Measurements from ENCODE around the gene HSD17B2. TPM values are rescaled to one million over a fixed set of nuclear protein-coding genes. Genes with fewer than 3 reads are reported as not detected.

Gene HSD17B2
- total RNA-seq, 1 donor from 2014 or later: not detected

- Mint-ChIP-seq H3K4me1 (no peaks in the 10 kb centered on the region), H3K27me3 (no peaks in the 10 kb centered on the region), H3K9me3 (no peaks in the 10 kb centered on the region), H3K36me3 (ENCODE audit: low read depth) (peaks cover 44% of the 10 kb centered on the region), H3K27ac (no peak overlapping the region), H3K4me3 (no peak overlapping the region)
- DNase-seq: no peak
- intact Hi-C loops (cut with micrococcal nuclease): no loop called here
These were observed 112.5 kb downstream of the HSD17B2 start for GRCh38 chr16:82147546-82147945.

Other genes starting within 250 kb of the HSD17B2 start
- 5.3 and 5.4 TPM in 2 replicates for gene SDR42E1, start 23.8 kb upstream of the HSD17B2 start, total RNA-seq
- 54.1 and 54.8 TPM in 2 replicates for gene MPHOSPH6, start 135.0 kb downstream of the HSD17B2 start, total RNA-seq

Data from activated CD4-positive, alpha-beta T cell treated with anti-CD3 and anti-CD28 coated beads, Interleukin-2, amount 10 ng/mL, durations not matched to agents 24 days and 14 days (primary cell).